Endothelial cell of hepatic sinusoid (primary cell): ENCODE results near the gene CDCP1.

ENCODE experiments used
- in situ Hi-C: cut with HindIII; loops from 2 replicates; pipeline ENCODE4 v1.10.0; 2017; ENCODE audit warnings: low sequenced_read_pairs

Gene CDCP1, protein sequence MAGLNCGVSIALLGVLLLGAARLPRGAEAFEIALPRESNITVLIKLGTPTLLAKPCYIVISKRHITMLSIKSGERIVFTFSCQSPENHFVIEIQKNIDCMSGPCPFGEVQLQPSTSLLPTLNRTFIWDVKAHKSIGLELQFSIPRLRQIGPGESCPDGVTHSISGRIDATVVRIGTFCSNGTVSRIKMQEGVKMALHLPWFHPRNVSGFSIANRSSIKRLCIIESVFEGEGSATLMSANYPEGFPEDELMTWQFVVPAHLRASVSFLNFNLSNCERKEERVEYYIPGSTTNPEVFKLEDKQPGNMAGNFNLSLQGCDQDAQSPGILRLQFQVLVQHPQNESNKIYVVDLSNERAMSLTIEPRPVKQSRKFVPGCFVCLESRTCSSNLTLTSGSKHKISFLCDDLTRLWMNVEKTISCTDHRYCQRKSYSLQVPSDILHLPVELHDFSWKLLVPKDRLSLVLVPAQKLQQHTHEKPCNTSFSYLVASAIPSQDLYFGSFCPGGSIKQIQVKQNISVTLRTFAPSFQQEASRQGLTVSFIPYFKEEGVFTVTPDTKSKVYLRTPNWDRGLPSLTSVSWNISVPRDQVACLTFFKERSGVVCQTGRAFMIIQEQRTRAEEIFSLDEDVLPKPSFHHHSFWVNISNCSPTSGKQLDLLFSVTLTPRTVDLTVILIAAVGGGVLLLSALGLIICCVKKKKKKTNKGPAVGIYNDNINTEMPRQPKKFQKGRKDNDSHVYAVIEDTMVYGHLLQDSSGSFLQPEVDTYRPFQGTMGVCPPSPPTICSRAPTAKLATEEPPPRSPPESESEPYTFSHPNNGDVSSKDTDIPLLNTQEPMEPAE

DNA sequence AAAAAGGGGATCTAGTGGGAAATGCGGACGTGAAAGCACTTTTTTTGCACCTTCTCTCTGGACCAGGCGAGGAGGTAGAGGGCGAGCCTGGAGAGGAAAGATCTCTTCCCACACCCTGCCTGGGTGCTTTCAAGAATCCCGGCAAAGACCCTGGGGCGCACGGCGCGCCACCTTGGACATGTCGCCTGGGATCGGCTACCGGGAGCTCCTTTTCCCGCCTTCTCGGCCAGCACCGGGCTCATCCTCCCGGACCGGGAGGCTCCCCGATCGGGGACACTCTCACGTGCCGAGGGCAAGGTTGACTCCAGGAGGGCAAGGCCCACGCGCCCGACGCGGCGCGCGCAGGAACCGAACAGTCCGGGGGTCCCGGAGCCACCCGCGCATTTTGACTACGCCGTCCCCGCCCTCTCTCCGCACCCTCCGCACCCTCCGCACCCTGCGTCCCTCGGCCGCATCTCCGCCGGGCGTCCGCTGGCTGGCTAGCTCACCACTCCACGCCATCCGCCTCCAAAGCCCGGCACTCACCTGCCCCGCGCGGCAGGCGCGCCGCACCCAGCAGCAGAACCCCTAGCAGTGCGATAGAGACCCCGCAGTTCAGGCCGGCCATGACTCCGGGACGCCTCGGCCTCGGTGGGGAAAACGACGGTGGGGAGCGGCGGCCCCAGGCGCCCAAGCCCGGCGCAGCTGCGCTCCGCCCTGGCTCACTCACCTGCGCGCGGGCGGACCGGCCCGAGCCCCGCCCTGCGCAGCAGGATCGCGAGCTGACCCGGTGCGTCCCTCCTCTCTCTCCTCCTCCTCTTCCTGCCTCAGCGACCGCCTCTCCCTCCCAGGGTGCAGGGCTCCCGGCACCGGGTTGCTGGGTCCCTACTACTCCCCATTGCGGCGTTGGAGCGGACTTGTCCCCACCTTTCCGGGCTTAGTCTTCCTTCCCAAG is at the start of gene CDCP1:
Gene CDCP1 (minus strand): TSS at position 698 of the 934 bp plus-strand sequence. CDS start 91 bp downstream, at position 607.
- in situ Hi-C loops = no loop called here

GRCh38 chr3:45194791-45195190 is 48.6 kb upstream of the CDCP1 start:
- in situ Hi-C loops = no loop called here

DNA sequence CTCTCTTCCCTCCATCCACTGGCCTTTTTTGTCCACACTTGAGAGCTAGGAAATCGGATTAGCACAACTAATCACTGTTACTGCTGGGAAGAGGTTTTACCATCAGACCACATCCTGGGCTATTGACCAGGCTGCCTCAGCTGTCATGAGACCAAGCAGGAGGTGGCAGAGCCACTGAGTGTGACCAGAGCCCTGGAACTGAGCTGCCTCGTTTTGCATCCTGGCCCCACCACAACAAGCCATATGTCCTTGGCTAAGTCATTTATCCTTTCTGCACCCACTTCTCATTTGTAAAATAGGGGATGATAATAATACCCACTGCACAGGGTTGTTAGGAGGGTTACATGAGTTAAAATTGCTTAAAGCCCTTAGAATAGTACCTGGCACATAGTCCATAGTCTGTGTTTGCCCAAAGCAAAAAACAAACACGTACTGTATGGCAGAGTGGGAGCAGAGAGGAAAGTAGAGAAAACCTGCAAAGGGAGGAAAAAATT is 45.8 kb upstream of the CDCP1 start:
- in situ Hi-C loops = no loop called here

DNA sequence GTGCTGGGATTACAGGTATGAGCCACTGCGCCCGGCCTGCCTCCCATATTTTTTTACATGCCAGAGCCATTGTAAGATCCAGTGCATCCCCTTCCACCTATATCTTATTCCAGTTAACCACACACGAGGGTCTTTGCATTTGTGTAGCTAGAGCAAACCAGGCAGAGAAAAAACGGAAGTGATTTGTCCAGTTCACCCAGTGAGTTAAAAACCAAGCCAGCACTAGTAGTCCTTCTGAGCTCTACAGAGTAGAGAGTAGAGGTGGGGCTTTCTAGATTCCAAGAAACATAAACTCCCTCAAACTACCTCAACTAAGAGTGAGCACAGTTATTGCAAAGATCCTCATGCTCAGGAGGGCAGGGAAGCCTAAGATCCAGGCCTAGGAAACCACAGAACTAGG is 45.2 kb upstream of the CDCP1 start:
- in situ Hi-C loops = no loop called here

- in situ Hi-C loops = no loop called here
Measured at GRCh38 chr3:45188719-45189659, 42.8 kb upstream of the CDCP1 start.

- in situ Hi-C loops = no loop called here
Measured at GRCh38 chr3:45187694-45188141, 41.5 kb upstream of the CDCP1 start.

DNA sequence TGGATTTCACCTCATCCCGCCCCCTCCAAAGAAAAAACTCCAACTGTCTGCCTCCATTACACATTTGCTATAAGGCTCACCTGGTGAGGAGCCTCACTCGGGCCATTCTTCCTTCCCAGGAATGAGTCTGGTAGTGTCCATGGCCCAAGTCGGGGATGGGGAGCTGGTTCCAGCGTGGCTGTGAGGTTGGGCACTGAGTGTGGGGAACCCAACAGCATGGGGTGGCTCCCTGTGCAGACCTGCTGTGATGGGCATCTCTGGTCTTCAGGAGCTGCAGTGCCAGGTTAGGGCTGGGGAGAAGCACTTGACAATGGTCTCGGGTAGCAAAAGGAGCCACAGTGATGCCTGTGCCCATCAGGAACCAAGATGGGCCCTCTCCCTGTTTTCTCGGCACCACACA is 40.7 kb upstream of the CDCP1 start:
- in situ Hi-C loops = no loop called here

- in situ Hi-C loops = no loop called here
Measured at GRCh38 chr3:45185461-45185860, 39.3 kb upstream of the CDCP1 start.

- in situ Hi-C loops = no loop called here
Measured at GRCh38 chr3:45185052-45185451, 38.9 kb upstream of the CDCP1 start.

DNA sequence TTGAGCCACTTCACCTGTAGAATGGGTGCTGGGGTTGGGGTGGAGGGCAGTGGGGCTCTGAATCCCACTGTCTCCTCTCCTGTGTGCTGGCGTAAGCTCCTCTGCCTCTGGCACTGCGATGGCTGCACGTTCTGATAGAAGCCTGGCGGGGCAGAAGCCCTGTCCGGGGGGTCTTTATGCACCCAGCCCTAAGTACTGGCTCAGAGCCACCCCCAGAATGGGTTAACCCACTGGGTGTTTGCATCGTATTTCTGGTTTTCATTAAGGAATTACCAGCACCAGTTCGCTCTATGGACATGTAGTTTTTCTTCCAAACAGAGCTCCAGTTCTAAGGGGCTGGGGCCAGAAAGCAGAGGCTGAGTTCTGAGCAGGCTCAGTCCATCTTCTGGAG is 37.7 kb upstream of the CDCP1 start:
- in situ Hi-C loops = no loop called here

- in situ Hi-C loops = no loop called here
Measured at GRCh38 chr3:45182915-45183871, 37.0 kb upstream of the CDCP1 start.

DNA sequence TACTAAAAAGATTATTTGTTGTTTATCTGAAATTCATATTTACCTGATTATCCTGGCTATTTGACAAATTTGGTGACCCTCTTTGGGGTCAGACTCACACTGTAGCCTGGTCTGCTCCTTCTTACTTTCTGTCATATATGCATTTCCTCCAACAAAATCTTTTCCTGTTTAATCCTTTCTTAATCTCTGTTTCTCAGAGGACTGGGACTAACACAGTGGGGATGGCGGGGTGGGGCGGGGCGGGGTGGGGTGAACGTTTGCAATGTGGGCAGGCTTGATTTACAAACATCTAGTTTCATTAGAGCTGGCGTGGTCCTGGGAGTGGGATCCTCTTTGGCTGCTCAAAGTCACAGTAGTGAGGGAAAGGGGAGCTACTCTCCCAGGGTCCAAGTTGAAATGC is 35.3 kb upstream of the CDCP1 start:
- in situ Hi-C loops = no loop called here

DNA sequence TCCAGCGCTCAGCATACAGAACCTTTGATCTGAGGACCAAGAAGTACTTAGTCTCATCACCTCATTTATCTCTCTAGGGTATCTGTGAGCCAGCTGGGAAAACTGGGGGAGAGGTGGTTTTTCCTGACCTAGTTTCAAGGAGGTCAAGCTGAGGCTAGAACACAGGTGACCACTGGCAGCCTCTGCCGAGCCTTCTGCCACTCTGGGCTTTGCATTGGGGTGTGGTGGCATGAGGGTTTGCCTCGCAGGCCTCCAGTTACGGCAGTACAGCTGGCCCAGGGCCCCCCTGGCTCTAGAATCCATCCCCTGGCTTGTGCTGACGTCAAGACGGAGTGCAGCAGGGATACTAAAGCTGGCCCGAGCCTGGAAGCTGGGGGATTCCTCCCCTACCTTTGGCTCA is 34.7 kb upstream of the CDCP1 start:
- in situ Hi-C loops = no loop called here

DNA sequence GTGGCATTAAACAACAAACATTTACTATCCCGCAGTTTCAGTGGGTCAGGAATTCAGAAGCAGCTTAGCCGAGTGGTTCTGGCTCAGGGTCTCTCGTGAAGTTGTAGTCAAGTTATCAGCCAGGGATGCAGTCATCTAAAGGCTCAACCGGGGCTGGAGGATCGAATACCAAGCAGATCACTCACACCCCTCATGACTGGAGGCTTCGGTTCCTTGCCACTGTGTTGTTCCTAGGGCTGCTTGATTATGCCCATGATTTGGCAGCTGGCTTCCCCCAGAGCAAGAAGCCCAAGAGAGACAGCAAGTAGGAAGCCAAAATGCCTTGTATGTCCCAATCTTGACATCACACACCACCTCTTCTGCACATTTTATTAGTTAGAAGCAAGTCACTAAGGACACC is 33.9 kb upstream of the CDCP1 start:
- in situ Hi-C loops = no loop called here

GRCh38 chr3:45179163-45179562 is 33.0 kb upstream of the CDCP1 start:
- in situ Hi-C loops = no loop called here

GRCh38 chr3:45178183-45179023 is 32.2 kb upstream of the CDCP1 start:
- in situ Hi-C loops = no loop called here

DNA sequence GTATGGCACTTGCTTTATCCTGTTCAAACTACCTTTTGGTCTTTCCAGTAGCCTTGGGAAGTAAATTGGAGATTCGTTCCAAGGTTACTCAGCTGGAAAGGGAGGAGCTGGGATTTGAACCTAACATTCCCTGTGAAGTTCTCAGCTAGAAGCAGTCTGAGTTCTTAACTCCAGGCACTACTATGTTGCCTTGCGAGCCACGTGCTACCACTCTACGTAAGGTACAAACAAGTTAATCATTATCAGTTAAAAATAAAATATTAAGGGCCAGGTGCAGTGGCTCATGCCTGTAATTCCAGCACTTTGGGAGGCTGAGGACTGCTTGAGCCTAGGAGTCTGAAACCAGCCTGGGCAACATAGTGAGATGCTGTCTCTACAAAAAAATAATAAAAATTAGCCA is 30.7 kb upstream of the CDCP1 start:
- in situ Hi-C loops = no loop called here

DNA sequence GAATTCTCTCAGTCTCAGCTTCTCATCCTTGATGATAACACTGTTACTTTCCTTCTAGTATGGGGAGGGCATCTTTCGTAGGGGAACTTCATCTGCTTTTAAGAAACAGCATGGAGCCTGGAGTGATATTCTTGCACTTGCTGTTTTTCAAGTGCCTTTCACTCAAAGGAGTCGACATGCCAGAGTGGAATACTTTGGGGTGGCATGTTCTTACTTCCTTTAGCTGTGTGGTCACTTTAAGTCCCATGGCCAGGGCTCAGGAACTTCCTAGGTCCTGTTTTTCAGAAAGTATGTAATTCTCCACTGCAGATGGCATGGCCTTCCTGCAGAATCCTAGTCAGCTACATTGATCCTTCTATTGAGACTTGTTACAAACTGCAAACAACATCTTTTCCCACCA is 28.1 kb upstream of the CDCP1 start:
- in situ Hi-C loops = loop anchor here (5.0 kb wide), 1 partner anchor 37 kb away; no protein-coding TSS in a partner anchor
